ENCODE measurements around the gene MAGEA3. TPM values are rescaled to one million over a fixed set of nuclear protein-coding genes. Genes with fewer than 3 reads are reported as not detected.
A peak's percentile ranks its signal among the peaks of the same experiment; 100 is the strongest.

Gene MAGEA3
- total and polyA plus RNA-seq, 9 of the 15 experiments (the other 6 are each of a cell fraction or from before 2014, with no cell fraction given), result 8.1 to 197 (median 144) TPM

DNA sequence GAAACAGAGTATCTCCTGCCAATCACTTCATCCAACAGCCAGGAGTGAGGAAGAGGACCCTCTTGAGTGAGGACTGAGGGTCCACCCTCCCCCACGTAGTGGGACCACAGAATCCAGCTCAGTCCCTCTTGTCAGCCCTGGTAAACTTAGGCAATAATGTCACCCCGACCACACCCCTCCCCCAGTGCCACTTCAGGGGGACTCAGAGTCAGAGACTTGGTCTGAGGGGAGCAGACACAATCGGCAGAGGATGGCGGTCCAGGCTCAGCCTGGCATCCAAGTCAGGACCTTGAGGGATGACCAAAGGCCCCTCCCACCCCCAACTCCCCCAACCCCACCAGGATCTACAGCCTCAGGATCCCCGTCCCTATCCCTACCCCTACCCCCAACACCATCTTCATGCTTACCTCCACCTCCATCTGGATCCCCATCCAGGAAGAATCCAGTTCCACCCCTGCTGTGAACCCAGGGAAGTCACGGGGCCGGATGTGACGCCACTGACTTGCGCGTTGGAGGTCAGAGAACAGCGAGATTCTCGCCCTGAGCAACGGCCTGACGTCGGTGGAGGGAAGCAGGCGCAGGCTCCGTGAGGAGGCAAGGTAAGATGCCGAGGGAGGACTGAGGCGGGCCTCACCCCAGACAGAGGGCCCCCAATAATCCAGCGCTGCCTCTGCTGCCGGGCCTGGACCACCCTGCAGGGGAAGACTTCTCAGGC is 34.8 kb downstream of the MAGEA3 start, which contains the start of the genes CSAG1 and MAGEA12 (continued):
- TF ChIP-seq, protein P1, sequence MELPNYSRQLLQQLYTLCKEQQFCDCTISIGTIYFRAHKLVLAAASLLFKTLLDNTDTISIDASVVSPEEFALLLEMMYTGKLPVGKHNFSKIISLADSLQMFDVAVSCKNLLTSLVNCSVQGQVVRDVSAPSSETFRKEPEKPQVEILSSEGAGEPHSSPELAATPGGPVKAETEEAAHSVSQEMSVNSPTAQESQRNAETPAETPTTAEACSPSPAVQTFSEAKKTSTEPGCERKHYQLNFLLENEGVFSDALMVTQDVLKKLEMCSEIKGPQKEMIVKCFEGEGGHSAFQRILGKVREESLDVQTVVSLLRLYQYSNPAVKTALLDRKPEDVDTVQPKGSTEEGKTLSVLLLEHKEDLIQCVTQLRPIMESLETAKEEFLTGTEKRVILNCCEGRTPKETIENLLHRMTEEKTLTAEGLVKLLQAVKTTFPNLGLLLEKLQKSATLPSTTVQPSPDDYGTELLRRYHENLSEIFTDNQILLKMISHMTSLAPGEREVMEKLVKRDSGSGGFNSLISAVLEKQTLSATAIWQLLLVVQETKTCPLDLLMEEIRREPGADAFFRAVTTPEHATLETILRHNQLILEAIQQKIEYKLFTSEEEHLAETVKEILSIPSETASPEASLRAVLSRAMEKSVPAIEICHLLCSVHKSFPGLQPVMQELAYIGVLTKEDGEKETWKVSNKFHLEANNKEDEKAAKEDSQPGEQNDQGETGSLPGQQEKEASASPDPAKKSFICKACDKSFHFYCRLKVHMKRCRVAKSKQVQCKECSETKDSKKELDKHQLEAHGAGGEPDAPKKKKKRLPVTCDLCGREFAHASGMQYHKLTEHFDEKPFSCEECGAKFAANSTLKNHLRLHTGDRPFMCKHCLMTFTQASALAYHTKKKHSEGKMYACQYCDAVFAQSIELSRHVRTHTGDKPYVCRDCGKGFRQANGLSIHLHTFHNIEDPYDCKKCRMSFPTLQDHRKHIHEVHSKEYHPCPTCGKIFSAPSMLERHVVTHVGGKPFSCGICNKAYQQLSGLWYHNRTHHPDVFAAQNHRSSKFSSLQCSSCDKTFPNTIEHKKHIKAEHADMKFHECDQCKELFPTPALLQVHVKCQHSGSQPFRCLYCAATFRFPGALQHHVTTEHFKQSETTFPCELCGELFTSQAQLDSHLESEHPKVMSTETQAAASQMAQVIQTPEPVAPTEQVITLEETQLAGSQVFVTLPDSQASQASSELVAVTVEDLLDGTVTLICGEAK (IDR thresholded peaks at IDR 0.05), result peak; percentile 89
- TF ChIP-seq, protein P1 (CRISPR knock-in tag; IDR thresholded peaks at IDR 0.05), result no peak
- TF ChIP-seq, protein P2, sequence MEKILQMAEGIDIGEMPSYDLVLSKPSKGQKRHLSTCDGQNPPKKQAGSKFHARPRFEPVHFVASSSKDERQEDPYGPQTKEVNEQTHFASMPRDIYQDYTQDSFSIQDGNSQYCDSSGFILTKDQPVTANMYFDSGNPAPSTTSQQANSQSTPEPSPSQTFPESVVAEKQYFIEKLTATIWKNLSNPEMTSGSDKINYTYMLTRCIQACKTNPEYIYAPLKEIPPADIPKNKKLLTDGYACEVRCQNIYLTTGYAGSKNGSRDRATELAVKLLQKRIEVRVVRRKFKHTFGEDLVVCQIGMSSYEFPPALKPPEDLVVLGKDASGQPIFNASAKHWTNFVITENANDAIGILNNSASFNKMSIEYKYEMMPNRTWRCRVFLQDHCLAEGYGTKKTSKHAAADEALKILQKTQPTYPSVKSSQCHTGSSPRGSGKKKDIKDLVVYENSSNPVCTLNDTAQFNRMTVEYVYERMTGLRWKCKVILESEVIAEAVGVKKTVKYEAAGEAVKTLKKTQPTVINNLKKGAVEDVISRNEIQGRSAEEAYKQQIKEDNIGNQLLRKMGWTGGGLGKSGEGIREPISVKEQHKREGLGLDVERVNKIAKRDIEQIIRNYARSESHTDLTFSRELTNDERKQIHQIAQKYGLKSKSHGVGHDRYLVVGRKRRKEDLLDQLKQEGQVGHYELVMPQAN (IDR thresholded peaks at IDR 0.05; ENCODE audit: borderline replicate concordance), result no peak
- TF ChIP-seq ADNP (tag; IDR thresholded peaks at IDR 0.05) (no peak), ZNF263 (CRISPR knock-in tag; IDR thresholded peaks at IDR 0.05; ENCODE audit: borderline replicate concordance) (no peak), KDM4B (IDR thresholded peaks at IDR 0.05; ENCODE audit: borderline replicate concordance in 2 of 2, low read depth in 1 of 2) (no peak), ARID1B (IDR thresholded peaks at IDR 0.05) (no peak), TBP (optimal IDR thresholded peaks at IDR 0.05; ENCODE audit: low read depth, low read length) (no peak), TCFL5 (CRISPR knock-in tag; conservative IDR thresholded peaks at IDR 0.05) (no peak)
- TF ChIP-seq, protein P3, sequence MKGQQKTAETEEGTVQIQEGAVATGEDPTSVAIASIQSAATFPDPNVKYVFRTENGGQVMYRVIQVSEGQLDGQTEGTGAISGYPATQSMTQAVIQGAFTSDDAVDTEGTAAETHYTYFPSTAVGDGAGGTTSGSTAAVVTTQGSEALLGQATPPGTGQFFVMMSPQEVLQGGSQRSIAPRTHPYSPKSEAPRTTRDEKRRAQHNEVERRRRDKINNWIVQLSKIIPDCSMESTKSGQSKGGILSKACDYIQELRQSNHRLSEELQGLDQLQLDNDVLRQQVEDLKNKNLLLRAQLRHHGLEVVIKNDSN (CRISPR knock-in tag; IDR thresholded peaks at IDR 0.05), result peak; percentile 80
- TF ChIP-seq, protein P4, sequence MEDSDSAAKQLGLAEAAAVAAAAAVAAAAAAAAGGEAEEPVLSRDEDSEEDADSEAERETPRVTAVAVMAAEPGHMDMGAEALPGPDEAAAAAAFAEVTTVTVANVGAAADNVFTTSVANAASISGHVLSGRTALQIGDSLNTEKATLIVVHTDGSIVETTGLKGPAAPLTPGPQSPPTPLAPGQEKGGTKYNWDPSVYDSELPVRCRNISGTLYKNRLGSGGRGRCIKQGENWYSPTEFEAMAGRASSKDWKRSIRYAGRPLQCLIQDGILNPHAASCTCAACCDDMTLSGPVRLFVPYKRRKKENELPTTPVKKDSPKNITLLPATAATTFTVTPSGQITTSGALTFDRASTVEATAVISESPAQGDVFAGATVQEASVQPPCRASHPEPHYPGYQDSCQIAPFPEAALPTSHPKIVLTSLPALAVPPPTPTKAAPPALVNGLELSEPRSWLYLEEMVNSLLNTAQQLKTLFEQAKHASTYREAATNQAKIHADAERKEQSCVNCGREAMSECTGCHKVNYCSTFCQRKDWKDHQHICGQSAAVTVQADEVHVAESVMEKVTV (CRISPR knock-in tag; IDR thresholded peaks at IDR 0.05), result no peak
- TF ChIP-seq, protein P5, sequence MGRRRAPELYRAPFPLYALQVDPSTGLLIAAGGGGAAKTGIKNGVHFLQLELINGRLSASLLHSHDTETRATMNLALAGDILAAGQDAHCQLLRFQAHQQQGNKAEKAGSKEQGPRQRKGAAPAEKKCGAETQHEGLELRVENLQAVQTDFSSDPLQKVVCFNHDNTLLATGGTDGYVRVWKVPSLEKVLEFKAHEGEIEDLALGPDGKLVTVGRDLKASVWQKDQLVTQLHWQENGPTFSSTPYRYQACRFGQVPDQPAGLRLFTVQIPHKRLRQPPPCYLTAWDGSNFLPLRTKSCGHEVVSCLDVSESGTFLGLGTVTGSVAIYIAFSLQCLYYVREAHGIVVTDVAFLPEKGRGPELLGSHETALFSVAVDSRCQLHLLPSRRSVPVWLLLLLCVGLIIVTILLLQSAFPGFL (CRISPR knock-in tag; IDR thresholded peaks at IDR 0.05), result no peak

Data from K562 (cell line).